ENCODE measurements around the gene CP. TPM values are rescaled to one million over a fixed set of nuclear protein-coding genes. Genes with fewer than 3 reads are reported as not detected.

Gene CP
- total RNA-seq, 6 experiments from 2014 or later: not detected

Other genes starting within 250 kb of the CP start
- 10 to 100 TPM; 68.9 to 88.6 (median 78.5) TPM for gene GYG1, start 230.3 kb downstream of the CP start, total RNA-seq (2021; fragmentation: NEBNext Ultra II Directional; extraction: Animal tissue kit (Norgen Biotek cat#: 25700))
- gene HLTF, start 135.3 kb downstream of the CP start, total RNA-seq (2021; fragmentation: NEBNext Ultra II Directional; extraction: Animal tissue kit (Norgen Biotek cat#: 25700)): 10 to 100 TPM; 31.0 to 36.6 (median 34.5) TPM
- gene HPS3, start 92.2 kb downstream of the CP start, total RNA-seq (2021; fragmentation: NEBNext Ultra II Directional; extraction: Animal tissue kit (Norgen Biotek cat#: 25700)): 10 to 100 TPM; 15.6 to 24.8 (median 20.7) TPM
- under 1 TPM in 4 of 6 experiments, not detected in 2; 0.05 to 0.19 (median 0.09) TPM for gene TM4SF18, start 111.8 kb upstream of the CP start, total RNA-seq (2021; fragmentation: NEBNext Ultra II Directional; extraction: Animal tissue kit (Norgen Biotek cat#: 25700))
- 10 to 100 TPM in 4 of 6 experiments, 1 to 10 TPM in 2; 6.5 to 80.1 (median 74.8) TPM for gene TM4SF1, start 155.8 kb upstream of the CP start, total RNA-seq (2021; fragmentation: NEBNext Ultra II Directional; extraction: Animal tissue kit (Norgen Biotek cat#: 25700))

All from HFFc6 (cell line).